PC-3 (cell line): ENCODE data around the gene SERPINB13.

Experiments
- CTCF ChIP-seq: fragments of 300-600 bp; sonication (generic); conservative IDR thresholded peaks from 2 replicates; pipeline ENCODE4 v1.5.1; 2017; ENCODE audit warnings: antibody characterized with exemption, low read depth, mild to moderate bottlenecking, low read length
- EZH2phosphoT487 ChIP-seq: fragments of 300-600 bp; sonication (generic); IDR thresholded peaks from 2 replicates; pipeline ENCODE4 v1.6.1; 2018; ENCODE audit warnings: mild to moderate bottlenecking, antibody characterized with exemption, low read length, borderline replicate concordance

GRCh38 chr18:63579616-63580015 lies 7.5 kb upstream of the SERPINB13 start:
- no peak for TF ChIP-seq CTCF
- TF ChIP-seq EZH2phosphoT487: no peak
